ENCODE results near the gene ZSCAN1. TPM values are rescaled to one million over a fixed set of nuclear protein-coding genes. Genes with fewer than 3 reads are reported as not detected.
"Not testable (repeated sequence)": the region's sequence is repeated elsewhere in the genome, so short reads cannot be mapped to it uniquely, and the experiment has no call there.

Gene ZSCAN1
- total RNA-seq, 4 donors from 2014 or later = not detected

- Histone ChIP-seq H3K4me3 (peak within 1 kb of the TSS; percentile 78 to 93 (median 88)), H3K27ac (peak within 1 kb of the TSS; percentile 77 to 88 (median 87)), H3K36me3 (peaks cover 7 to 75% of the 10 kb centered on the region in 2 donors), H3K4me1 (peaks cover 14 to 20% of the 10 kb centered on the region in 2 donors), H3K27me3 (no peaks in the 10 kb centered on the region), H3K9me3 (peaks cover 3 to 51% (median 5%) of the 10 kb centered on the region in 3 donors)
- DNase-seq = peak; percentile 69 to 76
- intact Hi-C loops (cut with DNase I; ENCODE audit: low total_unique reads) (loop anchor here (1.0 to 10.0 kb wide), 10 partner anchors 55 to 424 kb away; partner anchors contain the start of genes ZNF135, ZNF211, ZNF256 and ZNF416), in situ Hi-C loops (cut with MboI; ENCODE audit: low sequenced_read_pairs in 4 of 4) (no loop called here)
- peak in 1 of 5 experiments; percentile 10 for TF ChIP-seq CTCF (IDR thresholded peaks at IDR 0.05 in 4 of 5, conservative IDR thresholded peaks at IDR 0.05 in 1 of 5)
- peak; percentile 50 to 65 for TF ChIP-seq POLR2A (IDR thresholded peaks at IDR 0.05)
- ATAC-seq = peak; percentile 96 to 97
Measured at GRCh38 chr19:58002384-58003173, 31.2 kb upstream of the ZSCAN1 start, which contains the start of gene ZNF606. Gene ZNF606, minus strand, starts transcription at chr19:58002820. Its CDS starts 1,501 bp downstream, at chr19:58001319.

- peaks cover 7 to 68% of the 10 kb centered on the region in 2 donors for H3K36me3 ChIP-seq
- peaks cover 3 to 50% (median 5%) of the 10 kb centered on the region in 3 donors for H3K9me3 ChIP-seq
- peak overlapping the region; percentile 77 to 88 (median 87) for H3K27ac ChIP-seq
- H3K4me1 ChIP-seq = peaks cover 14 to 20% of the 10 kb centered on the region in 2 donors
- DNase-seq (no peak), ATAC-seq (no peak)
- in situ Hi-C loops (cut with MboI; ENCODE audit: low sequenced_read_pairs in 4 of 4) (no loop called here), intact Hi-C loops (cut with DNase I; ENCODE audit: low total_unique reads) (loop anchor here (2.0 to 10.0 kb wide), 8 partner anchors 56 to 424 kb away; partner anchors contain the start of genes ZNF211, ZNF256, ZNF416 and ZNF551)
- no peaks in the 10 kb centered on the region for H3K27me3 ChIP-seq
- TF ChIP-seq POLR2A (IDR thresholded peaks at IDR 0.05) (no peak), CTCF (IDR thresholded peaks at IDR 0.05 in 4 of 5, conservative IDR thresholded peaks at IDR 0.05 in 1 of 5) (no peak)
- peak overlapping the region; percentile 78 to 93 (median 88) for H3K4me3 ChIP-seq
Measured at GRCh38 chr19:58003174-58003828, 30.5 kb upstream of the ZSCAN1 start.

- peaks cover 5 to 8% of the 10 kb centered on the region in 2 donors for H3K4me1 ChIP-seq
- no peak for TF ChIP-seq POLR2A (IDR thresholded peaks at IDR 0.05)
- no peak for TF ChIP-seq CTCF (IDR thresholded peaks at IDR 0.05 in 4 of 5, conservative IDR thresholded peaks at IDR 0.05 in 1 of 5)
- peak overlapping the region in 1 of 4 donors; percentile 17 for H3K4me3 ChIP-seq
- DNase-seq = no peak
- peaks cover 3 to 41% (median 3%) of the 10 kb centered on the region in 3 donors for H3K9me3 ChIP-seq
- no peak overlapping the region for H3K27ac ChIP-seq
- peaks cover 0 to 34% of the 10 kb centered on the region in 2 donors for H3K36me3 ChIP-seq
- peaks cover 0 to 23% (median 0%) of the 10 kb centered on the region in 3 donors for H3K27me3 ChIP-seq
- ATAC-seq = no peak
- in situ Hi-C loops (cut with MboI; ENCODE audit: low sequenced_read_pairs in 4 of 4) = no loop called here
- intact Hi-C loops (cut with DNase I; ENCODE audit: low total_unique reads) = loop anchor here (10.0 kb wide), 1 partner anchor 318 kb away; the partner anchor contains the start of gene ZSCAN22
Measured at GRCh38 chr19:58007285-58007684, 26.5 kb upstream of the ZSCAN1 start.

- ATAC-seq; in situ Hi-C loops (cut with MboI; ENCODE audit: low sequenced_read_pairs in 4 of 4); H3K27ac ChIP-seq; H3K4me1 ChIP-seq; DNase-seq; H3K4me3 ChIP-seq: not testable (repeated sequence)
- Histone ChIP-seq H3K27me3 (peaks cover 0 to 32% (median 0%) of the 10 kb centered on the region in 3 donors), H3K9me3 (peaks cover 3 to 34% (median 3%) of the 10 kb centered on the region in 3 donors), H3K36me3 (peaks cover 0 to 34% of the 10 kb centered on the region in 2 donors)
- intact Hi-C loops (cut with DNase I; ENCODE audit: low total_unique reads) = loop anchor here (10.0 kb wide), 1 partner anchor 316 kb away; the partner anchor contains the start of gene ZSCAN22
Measured at GRCh38 chr19:58008877-58009276, 24.9 kb upstream of the ZSCAN1 start.

Measured in gastrocnemius medialis (tissue), 4 donors.